RWPE2 (cell line): ENCODE data around the gene RPL13A.

Experiments
- ATAC-seq: fragments of 200-7000 bp; cut with Tn5 transposase; 3 replicates; pipeline ENCODE4 v1.9.1; 2021; ENCODE audit warnings: low read depth
- DNase-seq: peaks from one replicate; pipeline ENCODE4 v3.0.0-alpha.2; 2020; ENCODE audit warnings: low spot score
- H3K27ac ChIP-seq: fragments of 450-650 bp; 2 replicates; pipeline ENCODE4 v1.5.1; 2017; ENCODE audit warnings: mild to moderate bottlenecking; ENCODE audit not compliant: poor library complexity, severe bottlenecking
- H3K27me3 ChIP-seq: fragments of 250-450 bp; sonication (Bioruptor Pico); 2 replicates; pipeline ENCODE4 v1.5.1; 2021; ENCODE audit warnings: mild to moderate bottlenecking, moderate library complexity; ENCODE audit not compliant: insufficient read depth, poor library complexity, severe bottlenecking
- H3K36me3 ChIP-seq: fragments of 250-450 bp; sonication (Bioruptor Pico); 2 replicates; pipeline ENCODE4 v1.5.1; 2020; ENCODE audit warnings: low read depth, mild to moderate bottlenecking, moderate library complexity
- H3K4me1 ChIP-seq: fragments of 250-450 bp; sonication (Bioruptor Pico); 2 replicates; pipeline ENCODE4 v1.5.1; 2021; ENCODE audit warnings: mild to moderate bottlenecking, moderate library complexity; ENCODE audit not compliant: insufficient read depth, poor library complexity, severe bottlenecking
- H3K4me3 ChIP-seq: fragments of 250-450 bp; sonication (Bioruptor Pico); 2 replicates; pipeline ENCODE4 v1.5.1; 2021; ENCODE audit warnings: mild to moderate bottlenecking, moderate library complexity; ENCODE audit not compliant: severe bottlenecking
- H3K9me3 ChIP-seq: fragments of 250-450 bp; sonication (Bioruptor Pico); 2 replicates; pipeline ENCODE4 v1.5.1; 2021; ENCODE audit warnings: mild to moderate bottlenecking, moderate library complexity; ENCODE audit not compliant: severe bottlenecking
- TF ChIP-seq, protein P1 (sequence below): fragments of 450-650 bp; IDR thresholded peaks from one replicate; pipeline ENCODE4 v1.5.1; 2017; ENCODE audit warnings: mild to moderate bottlenecking, moderate library complexity; ENCODE audit not compliant: poor library complexity, severe bottlenecking

RPL13A gene

DNA sequence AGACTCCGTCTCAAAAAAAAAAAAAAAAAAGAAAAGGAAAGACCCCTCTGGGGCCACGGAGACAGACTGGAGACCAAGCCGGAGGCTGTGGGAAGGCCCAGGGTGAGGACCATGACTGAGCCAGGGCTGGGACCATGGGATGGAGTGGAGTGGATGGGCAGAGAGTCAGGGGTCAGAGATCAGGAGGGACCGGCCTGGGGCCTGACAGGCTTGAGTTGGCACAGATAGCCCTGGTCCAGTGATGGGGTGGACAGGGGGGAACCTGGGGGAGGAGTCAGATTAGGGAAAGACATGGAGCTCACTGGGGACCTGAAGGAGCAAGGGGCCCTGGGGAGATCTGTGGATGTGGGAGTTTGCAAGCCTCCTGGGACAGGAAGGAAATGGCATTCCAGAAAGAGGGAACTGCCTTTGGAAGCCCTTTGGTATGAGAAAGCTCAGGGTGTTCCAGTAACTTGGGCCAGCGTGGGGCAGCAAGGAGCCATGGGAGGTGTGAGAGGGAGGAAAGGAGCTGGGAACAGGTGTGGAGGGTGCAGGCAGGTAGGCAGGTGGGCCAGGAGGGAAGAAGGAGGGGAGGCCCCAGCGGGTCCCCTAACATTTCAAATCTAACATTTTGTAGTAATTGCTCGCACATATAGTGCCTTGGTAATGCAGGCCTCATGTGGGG is 6.3 kb upstream of the RPL13A start:
- Histone ChIP-seq H3K27me3 (no peaks in the 10 kb centered on the region), H3K9me3 (no peaks in the 10 kb centered on the region), H3K4me3 (no peak overlapping the region), H3K36me3 (no peaks in the 10 kb centered on the region), H3K27ac (no peak overlapping the region), H3K4me1 (no peaks in the 10 kb centered on the region)
- DNase-seq (no peak), ATAC-seq (no peak)
- TF ChIP-seq, protein P1, sequence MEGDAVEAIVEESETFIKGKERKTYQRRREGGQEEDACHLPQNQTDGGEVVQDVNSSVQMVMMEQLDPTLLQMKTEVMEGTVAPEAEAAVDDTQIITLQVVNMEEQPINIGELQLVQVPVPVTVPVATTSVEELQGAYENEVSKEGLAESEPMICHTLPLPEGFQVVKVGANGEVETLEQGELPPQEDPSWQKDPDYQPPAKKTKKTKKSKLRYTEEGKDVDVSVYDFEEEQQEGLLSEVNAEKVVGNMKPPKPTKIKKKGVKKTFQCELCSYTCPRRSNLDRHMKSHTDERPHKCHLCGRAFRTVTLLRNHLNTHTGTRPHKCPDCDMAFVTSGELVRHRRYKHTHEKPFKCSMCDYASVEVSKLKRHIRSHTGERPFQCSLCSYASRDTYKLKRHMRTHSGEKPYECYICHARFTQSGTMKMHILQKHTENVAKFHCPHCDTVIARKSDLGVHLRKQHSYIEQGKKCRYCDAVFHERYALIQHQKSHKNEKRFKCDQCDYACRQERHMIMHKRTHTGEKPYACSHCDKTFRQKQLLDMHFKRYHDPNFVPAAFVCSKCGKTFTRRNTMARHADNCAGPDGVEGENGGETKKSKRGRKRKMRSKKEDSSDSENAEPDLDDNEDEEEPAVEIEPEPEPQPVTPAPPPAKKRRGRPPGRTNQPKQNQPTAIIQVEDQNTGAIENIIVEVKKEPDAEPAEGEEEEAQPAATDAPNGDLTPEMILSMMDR: no peak

DNA sequence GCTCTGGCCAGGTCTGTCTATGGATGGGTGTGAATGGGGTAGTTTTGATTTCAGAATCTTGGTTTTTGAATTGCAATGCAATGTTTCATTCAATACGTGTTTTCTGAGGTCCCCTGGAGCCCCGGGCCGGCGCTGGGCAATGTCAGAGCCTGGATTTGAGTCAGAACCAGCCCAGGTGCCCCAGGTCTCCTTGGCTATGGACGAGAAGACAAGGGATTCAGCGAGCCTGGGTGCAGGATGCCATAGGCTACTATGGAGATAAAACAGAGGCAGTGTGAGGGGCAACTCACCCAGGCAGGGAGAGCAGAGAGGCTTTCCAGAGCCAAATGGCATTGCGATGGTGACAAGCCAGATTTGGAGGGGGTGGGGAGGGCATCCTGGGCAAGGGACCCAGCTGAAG is 1.2 kb upstream of the RPL13A start:
- no peak for DNase-seq
- ATAC-seq: no peak
- H3K27ac ChIP-seq: no peak overlapping the region
- no peak overlapping the region for H3K4me3 ChIP-seq
- no peaks in the 10 kb centered on the region for H3K27me3 ChIP-seq
- H3K9me3 ChIP-seq: no peaks in the 10 kb centered on the region
- TF ChIP-seq, protein P1: no peak
- peaks cover 37% of the 10 kb centered on the region for H3K36me3 ChIP-seq
- no peaks in the 10 kb centered on the region for H3K4me1 ChIP-seq

DNA sequence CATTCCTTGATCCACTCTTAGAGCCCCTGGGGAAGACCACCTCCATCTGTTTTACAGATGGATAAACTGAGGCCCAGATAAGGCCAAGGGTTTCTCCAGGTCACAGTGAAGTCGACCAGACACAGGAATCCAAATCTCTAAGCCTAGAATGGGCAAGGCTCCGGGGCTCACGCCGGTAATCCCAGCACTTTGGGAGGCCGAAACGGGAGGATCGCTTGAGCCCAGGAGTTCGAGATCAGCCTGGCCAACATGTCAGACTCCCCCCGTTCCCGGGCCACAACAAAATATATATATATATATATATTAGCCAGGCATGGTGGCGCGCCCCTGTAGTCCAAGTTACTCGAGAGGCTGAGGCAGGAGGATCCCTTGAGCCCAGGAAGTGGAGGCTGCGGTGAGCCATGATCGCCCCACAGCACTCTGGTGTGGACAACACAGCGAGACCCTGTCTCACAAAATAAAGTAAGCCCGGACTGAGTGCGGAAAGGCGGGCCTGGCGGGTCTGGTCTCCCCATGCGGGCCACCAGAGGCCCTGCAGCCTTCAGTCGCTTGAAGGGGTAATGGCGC is 615 bp upstream of the RPL13A start:
- no peaks in the 10 kb centered on the region for H3K9me3 ChIP-seq
- no peaks in the 10 kb centered on the region for H3K27me3 ChIP-seq
- peak overlapping the region; percentile 89 for H3K27ac ChIP-seq
- DNase-seq (no peak), ATAC-seq (no peak)
- H3K36me3 ChIP-seq: peaks cover 43% of the 10 kb centered on the region
- TF ChIP-seq, protein P1: no peak
- H3K4me3 ChIP-seq: peak overlapping the region; percentile 17
- H3K4me1 ChIP-seq: no peaks in the 10 kb centered on the region

DNA sequence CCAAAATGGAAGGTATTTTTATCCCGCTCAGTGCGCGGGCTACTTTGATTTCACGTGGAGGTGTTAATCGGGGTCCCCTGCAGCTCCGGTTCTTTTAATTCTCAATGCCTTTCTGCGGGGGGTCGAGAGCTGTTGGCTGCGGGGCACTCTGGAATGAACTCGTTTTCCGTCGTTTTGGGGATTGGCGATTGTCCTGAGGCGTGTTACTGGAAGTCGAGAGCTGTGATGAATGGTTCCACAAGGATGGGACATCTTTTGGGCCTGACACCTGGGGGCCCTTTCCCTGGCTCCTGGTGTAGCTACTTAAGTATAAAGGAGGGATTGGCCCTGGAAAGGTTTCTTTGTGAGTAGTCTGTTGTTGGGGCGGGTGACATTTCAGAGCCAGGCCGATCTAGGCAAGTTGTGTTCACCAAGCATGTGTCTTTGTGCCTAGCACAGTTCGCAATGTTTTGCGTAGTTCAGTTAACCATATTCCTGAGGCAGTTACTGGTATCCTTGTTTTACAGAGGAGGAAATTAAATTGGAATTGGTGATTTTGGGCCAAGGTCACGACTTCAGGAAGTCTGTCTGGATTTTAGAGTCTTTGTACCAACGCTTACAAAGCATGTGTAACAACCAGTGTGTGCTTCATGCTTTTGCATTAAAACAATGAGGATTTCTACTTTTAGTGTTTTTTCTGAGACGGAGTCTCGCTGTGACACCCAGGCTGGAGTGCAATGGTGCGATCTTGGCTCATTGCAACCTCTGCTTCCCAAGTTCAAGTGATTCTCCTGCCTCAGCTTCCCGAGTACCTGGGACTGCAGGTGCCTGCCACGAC is 846 bp downstream of the RPL13A start:
- ATAC-seq: no peak
- peaks cover 57% of the 10 kb centered on the region for H3K36me3 ChIP-seq
- H3K27me3 ChIP-seq: no peaks in the 10 kb centered on the region
- peak overlapping the region; percentile 89 for H3K27ac ChIP-seq
- H3K9me3 ChIP-seq: no peaks in the 10 kb centered on the region
- no peak for DNase-seq
- H3K4me3 ChIP-seq: peak overlapping the region; percentile 77
- TF ChIP-seq, protein P1: no peak
- H3K4me1 ChIP-seq: no peaks in the 10 kb centered on the region
